NCI-H1105 treated with DMSO at 0.1 percent for 48 hours (cell line): ENCODE measurements around the gene PFKFB3.
"Not testable (repeated sequence)": the region's sequence is repeated elsewhere in the genome, so short reads cannot be mapped to it uniquely, and the experiment has no call there.

ENCODE experiments used
- DNase-seq: peaks from one replicate; lab custom pipeline; 2025; lab: John Stamatoyannopoulos, UW

PFKFB3 gene

DNA sequence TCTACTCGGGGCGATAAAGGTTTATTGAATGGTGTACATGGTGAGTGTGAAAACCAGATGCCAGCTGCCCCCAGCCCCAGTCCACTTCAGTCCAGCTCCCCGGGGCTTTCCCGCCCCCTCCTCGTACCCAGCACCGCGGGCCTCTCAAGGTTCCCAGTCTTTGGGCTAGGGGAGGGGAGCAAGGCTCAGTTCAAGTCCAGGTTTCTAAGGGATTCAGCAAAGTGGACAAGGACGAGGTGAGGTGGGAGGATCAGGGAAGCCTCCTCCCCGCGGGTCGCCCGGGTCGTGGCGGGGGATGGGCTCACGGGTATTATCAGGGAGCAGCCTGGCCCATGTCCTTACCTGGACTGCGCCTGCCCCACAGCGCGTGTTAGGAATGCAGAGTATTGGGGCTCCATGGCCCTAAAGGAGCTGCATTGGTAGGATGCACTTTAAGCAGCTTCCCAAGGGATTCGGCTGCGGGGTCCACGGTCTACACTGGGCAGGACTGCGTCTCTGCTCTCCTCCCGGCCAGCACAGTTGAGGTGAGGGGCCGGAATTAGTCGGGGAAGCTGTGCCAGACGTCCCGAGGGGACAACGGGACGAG is 541 bp upstream of the PFKFB3 start:
- no peak for DNase-seq

DNA sequence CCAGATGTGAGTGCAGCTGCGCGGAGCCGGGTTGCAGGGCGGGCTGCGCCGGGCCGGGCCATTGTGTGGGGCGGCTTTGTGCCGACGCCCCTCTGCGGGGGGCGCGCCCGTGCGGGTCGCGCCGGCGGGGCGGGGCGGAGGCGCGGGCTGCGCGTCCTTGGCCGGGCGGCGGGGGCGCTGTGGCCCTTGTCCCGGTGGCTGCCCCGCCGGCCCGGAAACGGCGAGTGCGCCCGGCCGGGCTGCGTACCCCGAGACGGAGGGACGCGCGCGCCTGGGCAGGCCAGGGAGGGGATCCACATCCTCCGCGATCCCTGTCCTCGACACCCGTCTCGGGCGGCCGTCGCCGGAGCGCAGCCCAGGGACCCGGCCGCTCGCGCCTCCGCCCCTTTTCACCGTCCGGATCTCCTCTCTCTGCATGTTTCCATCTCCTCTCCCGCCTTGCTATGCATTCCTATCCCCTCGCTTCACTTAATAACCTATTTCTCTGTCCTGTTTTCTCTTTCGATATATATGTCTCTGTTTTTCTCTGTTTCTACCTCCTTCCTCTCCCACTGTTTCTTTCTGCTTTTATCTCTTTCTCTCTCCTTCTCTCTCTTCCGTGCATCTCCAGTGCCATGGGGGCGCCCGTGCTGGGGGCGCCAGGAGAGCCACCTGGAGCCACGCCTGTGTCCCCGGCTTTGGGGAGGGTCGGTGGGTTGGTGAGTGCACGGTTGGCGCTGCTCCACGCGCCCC is 765 bp downstream of the PFKFB3 start:
- no peak for DNase-seq

DNA sequence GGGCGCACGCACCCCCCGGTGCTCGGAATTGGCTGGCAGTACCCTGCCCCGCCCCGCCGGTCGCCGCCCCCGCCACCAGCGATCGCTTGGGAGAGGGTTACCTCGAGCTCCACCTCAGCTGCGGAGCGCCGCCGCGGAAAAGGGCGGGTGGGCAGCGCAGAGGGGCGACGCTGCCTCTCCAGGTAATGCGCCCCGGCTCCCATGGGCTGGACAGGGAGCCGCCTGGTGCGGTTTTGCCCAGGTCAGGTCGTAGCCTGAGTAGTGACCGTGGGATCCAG is 1.3 kb downstream of the PFKFB3 start:
- DNase-seq = no peak

DNA sequence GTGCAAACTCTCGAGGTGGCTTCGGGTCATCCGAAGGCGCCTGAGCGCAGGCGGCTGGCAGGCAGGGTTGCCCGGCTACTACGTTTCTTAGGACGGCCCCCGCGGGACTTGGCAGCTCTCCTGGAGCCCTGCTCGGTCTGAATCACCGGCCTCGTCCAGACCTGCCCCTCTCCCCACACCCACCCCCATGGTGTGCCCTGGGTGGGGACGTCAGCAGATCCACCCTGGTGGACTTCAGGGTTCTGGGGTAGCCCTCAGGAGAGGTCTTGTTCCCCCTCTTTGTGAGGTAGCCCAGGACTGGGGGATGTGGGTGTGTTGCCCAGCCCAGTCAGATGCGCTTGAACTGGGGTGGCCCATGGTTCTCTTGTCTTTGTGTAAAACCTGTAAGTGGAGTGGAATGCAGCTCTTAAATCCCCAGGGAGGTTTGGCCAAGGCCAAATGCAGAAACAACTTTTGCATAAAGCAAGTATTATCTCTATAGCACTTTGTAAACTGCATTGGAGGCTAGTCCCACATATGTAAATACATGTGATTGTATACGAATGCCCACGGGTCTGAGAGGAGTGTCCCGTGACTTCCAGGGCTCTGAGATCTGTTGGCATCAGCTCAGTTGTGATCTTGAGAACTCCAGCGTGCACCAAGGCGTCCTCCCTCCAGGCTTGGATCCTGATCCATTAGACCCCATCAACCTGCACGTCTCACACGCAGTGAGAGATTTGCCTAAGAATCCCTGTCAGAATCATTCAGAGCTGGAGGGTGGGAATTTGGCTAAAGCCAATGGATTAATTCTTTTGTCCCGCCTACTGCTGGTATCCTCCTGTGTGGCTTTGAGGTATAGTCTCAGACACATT is 1.8 kb downstream of the PFKFB3 start:
- DNase-seq = no peak

DNA sequence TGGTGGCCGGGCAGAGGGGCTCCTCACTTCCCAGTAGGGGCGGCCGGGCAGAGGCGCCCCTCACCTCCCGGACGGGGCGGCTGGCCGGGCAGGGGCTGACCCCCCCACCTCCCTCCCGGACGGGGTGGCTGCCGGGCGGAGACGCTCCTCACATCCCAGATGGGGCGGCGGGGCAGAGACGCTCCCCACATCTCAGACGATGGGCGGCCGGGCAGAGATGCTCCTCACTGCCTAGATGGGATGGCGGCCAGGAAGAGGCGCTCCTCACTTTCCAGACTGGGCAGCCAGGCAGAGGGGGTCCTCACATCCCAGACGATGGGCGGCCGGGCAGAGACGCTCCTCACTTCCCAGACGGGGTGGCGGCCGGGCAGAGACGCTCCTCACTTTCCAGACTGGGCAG is 3.8 kb downstream of the PFKFB3 start:
- DNase-seq = not testable (repeated sequence)

DNA sequence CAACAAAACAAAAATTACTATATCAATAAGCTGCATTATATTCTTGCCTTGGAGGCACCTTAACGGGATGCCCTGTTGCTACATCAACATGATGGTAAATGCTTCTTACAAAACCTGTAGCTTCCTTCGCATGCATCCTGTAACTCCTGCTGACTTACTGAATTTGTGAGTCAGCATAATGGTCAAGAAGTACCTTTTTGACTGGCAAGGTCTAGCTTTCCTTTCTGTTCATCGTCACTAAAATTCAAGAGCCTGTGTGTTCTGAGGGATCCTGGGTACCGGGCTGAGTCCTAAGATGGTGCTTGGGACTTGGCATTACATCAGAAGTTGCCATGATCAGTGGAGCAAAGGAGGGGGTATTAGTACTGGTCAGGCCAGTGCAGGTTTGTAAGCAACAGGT is 4.9 kb downstream of the PFKFB3 start:
- DNase-seq = no peak

DNA sequence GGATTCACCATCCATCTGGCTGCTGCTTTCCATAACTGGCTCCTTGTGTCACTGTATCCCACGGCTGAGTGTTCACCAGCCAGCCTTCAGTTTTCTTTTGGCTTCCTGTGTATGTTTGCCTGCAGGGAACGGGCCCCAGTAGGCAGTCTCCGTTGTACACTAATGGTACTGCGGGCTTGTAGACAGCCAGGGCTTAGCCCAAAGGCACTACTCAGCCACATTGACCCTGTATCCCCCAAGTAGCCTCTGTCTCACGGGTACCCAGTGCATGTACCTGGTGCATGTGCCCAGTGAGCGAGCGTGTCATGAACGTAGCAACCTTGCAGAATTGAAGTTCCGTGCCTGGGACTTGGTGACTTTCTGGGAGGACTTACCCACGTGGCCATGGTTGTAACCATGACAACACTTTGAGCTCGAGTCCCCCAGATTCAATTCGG is 6.1 kb downstream of the PFKFB3 start:
- no peak for DNase-seq

DNA sequence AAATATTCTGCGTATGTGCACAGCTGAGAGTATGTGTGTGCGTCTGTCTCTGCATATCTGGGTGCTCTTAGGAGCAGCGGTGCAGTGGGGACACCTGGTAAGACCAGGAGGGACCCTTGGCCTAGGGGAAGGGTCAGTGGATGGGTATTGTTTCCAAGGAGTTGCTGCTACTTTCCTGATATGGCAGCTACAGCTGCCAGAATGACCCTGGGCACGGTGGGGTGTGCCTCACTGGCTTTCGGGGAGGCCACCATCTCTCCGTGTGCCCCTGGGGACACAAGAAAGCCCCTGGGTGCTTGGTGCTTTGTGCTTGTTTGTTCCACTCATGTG is 8.6 kb downstream of the PFKFB3 start:
- no peak for DNase-seq

DNA sequence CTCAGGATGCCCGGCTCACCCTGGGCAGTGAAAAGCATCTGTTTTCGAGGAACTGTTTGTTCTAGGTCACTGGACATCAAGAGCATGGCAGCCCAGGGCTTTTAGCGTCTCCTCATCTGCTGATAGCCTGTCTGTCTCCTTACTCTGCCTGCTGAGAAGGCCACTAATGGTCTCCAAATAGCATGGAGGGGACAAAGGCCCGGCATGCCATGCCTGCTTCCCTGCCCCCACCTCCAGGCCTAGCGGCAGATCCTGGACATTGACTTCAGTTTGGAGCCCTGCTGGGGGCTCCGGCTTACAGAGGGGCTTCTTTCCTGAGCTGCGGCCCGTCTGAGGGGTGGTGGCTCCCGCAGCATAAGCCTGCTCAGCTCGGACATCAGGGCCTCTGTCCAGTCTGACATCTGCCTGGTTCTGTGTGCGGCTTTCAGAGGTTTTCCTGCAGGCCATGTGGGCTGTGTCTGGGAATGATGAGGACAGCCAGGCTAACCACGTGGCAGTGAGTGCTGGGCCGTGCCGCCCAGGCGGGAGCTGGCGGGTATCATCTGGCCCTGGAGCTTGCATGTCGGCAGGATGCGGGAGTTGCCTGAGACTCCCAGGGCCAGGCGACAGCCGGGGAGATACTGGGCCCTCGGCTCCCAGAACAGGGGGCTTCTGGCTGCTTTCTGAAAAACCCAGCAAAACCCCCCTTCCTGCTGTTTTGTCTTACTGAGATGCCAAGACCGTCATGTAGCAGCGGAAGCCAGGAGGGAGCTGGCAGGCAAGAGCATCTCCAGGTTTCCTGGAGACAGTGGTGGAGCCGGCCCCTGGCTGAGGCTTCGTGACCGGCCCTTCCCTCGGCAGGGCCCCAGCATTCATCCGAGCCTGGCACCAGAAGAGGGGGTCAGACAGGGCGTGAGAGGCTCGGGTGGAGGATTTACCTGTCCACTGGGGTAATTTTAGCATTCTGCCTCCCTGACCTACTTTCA is 9.2 kb downstream of the PFKFB3 start:
- no peak for DNase-seq

DNA sequence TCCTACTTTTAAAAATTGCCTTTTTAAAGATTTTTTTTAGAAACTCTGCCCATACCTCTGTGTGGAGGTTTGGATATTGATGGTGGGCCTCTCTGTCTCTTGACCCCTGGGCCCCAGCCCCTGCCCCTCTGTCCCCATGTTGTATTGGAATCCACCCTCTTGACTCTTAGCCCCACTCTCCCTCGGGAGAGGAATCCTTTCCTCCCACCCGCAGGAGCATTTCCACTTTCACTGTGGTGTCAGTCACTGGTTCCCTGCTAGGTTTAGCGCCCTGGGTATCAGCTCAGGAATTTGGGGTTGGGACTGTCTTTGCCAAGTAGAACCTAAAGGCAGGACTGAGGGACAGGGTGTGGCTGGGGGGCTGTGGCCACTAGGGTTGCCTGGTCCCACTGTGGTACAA is 10.1 kb downstream of the PFKFB3 start:
- no peak for DNase-seq

DNA sequence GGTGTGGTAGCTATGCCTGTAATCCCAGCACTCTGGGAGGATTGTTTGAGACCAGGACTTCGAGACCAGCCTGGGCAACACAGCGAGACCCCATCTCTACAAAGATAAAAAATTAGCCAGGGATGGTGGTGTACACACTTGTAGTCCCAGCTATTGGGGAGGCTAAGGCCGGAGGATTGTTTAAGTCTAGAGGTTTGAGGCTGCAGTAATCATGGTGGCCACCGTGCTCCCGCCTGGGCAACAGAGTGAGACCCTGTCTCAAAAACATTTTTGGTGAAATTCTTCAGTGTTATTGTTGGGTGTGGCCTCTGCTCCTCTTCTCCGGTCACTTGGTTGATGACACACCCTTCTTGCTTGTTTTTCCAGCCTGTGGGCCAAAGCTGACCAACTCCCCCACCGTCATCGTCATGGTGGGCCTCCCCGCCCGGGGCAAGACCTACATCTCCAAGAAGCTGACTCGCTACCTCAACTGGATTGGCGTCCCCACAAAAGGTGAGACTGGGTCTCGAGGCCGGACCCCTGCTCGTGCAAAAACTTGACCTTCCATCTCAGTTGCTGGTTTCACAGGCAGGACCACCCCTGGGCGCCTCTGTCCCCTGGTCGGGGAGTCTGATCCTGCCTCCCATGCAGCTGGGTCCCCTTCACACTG is 10.6 kb downstream of the PFKFB3 start:
- DNase-seq = no peak

DNA sequence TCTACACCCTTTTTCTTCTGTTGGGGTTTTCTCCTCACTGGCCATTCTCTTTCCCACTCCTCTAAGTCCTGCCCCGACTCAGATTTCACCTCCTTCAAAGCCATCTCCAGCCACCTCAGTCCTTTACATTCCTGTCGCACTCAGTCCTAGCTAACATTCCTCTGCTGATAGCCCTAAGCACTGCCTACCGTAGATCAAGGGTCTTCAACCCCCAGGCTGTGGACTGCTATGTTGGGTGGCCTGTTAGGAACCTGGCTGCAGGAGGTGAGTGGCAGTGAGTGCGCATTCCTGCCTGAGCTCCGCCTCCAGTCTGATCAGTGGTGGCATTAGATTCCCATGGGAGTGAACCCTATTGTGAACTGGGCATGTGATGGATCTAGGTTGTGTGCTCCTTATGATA is 11.2 kb downstream of the PFKFB3 start:
- no peak for DNase-seq

DNA sequence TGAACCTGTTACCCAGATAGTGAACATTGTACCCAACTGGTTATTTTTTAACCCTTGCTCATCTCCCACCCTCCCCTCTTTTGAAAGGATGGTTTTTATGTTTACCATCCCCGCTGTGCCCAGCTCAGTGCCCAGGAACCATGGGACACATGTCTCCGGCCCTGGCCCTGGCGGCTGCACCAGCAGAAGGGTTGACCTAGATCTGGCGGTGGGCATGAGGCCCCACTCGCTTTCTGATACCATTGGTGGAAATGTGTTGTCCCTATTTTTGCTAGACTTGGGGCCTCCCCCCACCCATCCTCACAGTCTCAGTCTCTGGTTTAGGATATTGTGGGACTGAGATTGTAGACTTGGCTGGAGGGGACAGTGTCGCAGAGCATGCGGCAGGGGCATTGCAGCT is 11.9 kb downstream of the PFKFB3 start:
- no peak for DNase-seq

DNA sequence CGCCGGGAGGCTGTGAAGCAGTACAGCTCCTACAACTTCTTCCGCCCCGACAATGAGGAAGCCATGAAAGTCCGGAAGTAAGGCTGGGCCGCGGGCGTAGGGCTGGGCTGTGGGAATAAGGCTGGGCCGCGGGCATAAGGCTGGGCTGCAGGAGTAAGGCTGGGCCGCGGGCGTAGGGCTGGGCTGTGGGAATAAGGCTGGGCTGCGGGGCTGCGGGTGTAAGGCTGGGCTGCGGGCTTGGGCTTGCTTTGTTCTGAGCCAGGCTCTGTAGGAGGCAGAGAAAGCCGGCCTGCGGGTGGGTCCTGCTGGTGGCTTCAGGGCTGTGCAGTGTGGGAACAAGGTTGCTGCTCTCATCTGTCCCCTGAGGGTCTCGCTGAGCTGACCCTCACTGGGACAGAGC is 12.5 kb downstream of the PFKFB3 start:
- no peak for DNase-seq

DNA sequence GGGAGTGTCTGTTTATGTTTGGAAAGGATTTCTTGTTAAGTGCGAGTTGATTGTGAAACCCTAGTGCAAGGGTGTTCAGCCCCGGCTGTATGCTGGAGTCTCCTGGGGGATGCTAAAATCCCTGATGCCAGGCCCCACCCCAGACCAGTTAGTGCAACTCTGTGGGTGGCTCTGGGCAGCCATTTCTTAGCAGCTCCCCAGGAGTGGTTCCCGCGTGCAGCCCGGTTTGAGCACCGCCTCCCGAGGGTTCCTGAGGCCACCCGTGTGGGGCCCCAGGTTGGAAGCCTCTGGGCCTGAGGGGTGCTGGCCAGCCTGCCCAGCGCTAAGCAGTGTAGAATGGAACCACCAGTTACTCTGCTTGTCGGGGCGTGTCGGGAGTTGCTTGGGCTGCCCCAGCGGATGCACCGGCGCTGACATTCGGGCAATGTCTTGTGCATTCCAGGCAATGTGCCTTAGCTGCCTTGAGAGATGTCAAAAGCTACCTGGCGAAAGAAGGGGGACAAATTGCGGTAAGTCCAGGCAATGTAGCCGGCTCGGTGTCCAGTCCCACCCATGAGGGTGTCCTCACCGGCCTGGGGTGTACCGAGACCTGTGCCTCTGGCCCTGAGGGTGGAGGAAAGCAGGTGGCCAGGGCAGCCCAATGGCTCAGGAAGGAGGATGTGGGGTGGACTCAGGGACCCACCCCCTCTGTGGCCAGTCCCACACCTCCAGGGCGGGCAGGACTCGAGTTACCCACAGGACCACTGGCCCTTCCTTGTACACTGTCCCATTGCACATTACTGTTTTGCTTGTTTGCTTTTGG is 13.2 kb downstream of the PFKFB3 start:
- no peak for DNase-seq

DNA sequence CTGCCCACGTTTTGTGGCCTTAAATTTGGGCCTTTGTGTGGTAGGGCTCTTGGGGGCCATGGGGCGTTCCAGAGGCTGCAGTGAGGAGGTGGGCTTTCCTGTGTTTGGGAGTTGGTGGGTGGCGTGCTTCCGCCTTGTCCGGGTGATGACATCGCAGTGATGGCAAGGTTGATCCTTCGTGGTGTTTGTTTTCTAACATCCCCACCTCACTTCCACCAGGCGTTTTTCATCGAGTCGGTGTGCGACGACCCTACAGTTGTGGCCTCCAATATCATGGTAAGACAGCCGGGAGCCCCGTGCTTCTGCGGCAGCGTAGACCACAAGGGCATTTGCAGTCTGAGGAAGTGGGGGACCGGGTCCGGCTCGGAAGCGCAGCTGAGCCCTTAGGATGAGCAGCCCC is 14.2 kb downstream of the PFKFB3 start:
- DNase-seq = no peak

DNA sequence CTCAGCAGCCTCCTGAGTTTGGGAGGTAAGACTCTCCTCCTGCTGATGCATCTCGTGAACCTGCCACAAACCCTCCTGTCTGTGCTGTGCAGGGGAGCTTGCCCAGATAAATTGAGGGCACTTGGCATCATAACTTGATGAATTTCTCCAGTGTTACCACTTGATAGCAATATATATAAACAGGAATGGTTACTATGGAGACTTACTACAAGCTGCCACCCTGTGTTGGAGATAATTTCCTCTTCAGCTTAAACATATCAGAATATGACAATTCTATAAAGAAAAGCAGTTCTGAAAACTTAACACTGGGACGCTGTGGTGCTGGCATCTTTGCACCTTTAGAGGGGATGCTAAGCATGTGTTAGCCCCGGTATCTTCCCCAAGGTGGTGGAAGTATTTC is 14.9 kb downstream of the PFKFB3 start:
- DNase-seq = no peak

DNA sequence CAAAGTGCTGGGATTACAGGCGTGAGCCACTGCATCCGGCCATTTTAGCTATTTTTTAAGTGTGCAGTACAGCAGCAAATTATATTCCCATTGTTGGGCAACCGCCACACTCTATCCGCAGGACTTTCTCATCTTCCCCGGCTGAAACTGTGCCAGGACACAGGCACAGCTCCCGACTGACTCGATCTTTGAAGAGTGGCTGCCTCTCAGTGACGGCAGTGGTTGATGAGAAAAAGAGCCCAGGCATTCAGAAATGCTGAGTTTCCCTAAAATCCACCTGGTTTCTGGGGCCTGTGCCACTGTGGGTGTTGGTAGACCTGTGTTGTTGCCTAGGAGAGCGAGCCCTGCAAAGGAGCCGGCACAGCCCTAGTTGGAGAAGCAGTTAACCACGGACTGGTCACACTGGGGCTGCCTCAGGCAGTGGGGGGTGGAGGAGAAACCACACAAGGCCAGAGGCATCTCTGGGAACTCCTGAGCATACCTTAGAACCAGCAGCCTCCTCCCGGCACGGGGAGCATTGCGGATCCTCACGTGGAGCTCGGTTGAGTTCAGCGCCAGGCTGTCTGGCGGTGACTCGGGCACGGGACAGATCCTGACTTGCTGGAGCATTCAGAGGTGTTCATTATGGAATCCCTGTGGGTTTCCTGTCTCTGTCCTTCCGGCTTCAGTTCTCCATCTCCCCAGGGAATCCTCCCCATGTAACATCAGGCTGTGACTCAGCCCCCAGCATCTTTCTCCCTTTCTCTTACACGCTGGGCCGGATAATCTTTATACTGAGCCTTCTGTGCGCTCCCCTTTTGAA is 16.2 kb downstream of the PFKFB3 start:
- no peak for DNase-seq

DNA sequence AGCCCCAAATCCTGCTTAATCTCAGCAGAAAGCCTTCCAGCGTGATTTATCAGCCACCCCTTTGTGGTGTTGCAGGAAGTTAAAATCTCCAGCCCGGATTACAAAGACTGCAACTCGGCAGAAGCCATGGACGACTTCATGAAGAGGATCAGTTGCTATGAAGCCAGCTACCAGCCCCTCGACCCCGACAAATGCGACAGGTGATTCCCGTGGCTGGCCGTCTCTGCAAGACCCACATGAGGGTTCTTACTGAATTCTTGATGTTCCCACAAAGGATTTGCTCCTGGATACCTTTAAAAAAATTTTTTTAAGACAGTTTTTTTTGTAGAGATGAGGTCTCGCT is 16.7 kb downstream of the PFKFB3 start:
- DNase-seq = no peak
